Skeletal muscle satellite cell (primary cell): ENCODE measurements around the gene GALNT16.

Experiments used
- H3K27me3 ChIP-seq: 2 replicates; pipeline ENCODE4 v1.7.0; 2013; ENCODE audit warnings: low read length; ENCODE audit not compliant: control insufficient read depth, insufficient read depth
- H3K36me3 ChIP-seq: 2 replicates; pipeline ENCODE4 v1.7.0; 2013; ENCODE audit warnings: mild to moderate bottlenecking, control low read depth, low read length; ENCODE audit not compliant: insufficient read depth
- H3K4me1 ChIP-seq: 2 replicates; pipeline ENCODE4 v1.7.0; 2013; ENCODE audit warnings: low read length; ENCODE audit not compliant: control insufficient read depth, insufficient read depth
- H3K4me2 ChIP-seq: 2 replicates; pipeline ENCODE4 v1.7.0; 2013; ENCODE audit warnings: mild to moderate bottlenecking, low read length
- H3K4me3 ChIP-seq: 2 replicates; pipeline ENCODE4 v1.7.0; 2013; ENCODE audit warnings: low read length
- H3K9ac ChIP-seq: 2 replicates; pipeline ENCODE4 v1.7.0; 2013; ENCODE audit warnings: mild to moderate bottlenecking, low read depth, low read length, moderate library complexity
- H3K9me3 ChIP-seq: replicated peaks from 2 replicates; pipeline ENCODE4 v1.7.0; 2013; ENCODE audit warnings: mild to moderate bottlenecking, control low read depth, low read length

Gene GALNT16

GRCh38 chr14:69404478-69404877, 144.5 kb downstream of the GALNT16 start:
- H3K9me3 ChIP-seq, result no peaks in the 10 kb centered on the region
- H3K4me3 ChIP-seq, result no peak overlapping the region
- no peak overlapping the region for H3K4me2 ChIP-seq
- H3K27me3 ChIP-seq, result no peaks in the 10 kb centered on the region
- H3K9ac ChIP-seq, result no peak overlapping the region
- no peaks in the 10 kb centered on the region for H3K36me3 ChIP-seq
- H3K4me1 ChIP-seq, result peaks cover 17% of the 10 kb centered on the region

GRCh38 chr14:69404883-69405282, 144.9 kb downstream of the GALNT16 start:
- Histone ChIP-seq H3K9me3 (no peaks in the 10 kb centered on the region), H3K27me3 (no peaks in the 10 kb centered on the region), H3K9ac (no peak overlapping the region), H3K4me1 (peaks cover 13% of the 10 kb centered on the region), H3K36me3 (no peaks in the 10 kb centered on the region), H3K4me2 (no peak overlapping the region), H3K4me3 (no peak overlapping the region)

GRCh38 chr14:69405762-69406161, 145.8 kb downstream of the GALNT16 start:
- Histone ChIP-seq H3K9ac (no peak overlapping the region), H3K4me2 (no peak overlapping the region), H3K36me3 (no peaks in the 10 kb centered on the region), H3K9me3 (no peaks in the 10 kb centered on the region), H3K4me3 (no peak overlapping the region), H3K27me3 (no peaks in the 10 kb centered on the region), H3K4me1 (peaks cover 5% of the 10 kb centered on the region)
